Neural progenitor cell (in vitro differentiated cells): ENCODE data around the gene TFPT. TPM values are rescaled to one million over a fixed set of nuclear protein-coding genes. Genes with fewer than 3 reads are reported as not detected.

Experiments
- DNase-seq: peaks from one replicate; pipeline ENCODE4 v3.0.0-alpha.2; 2016; ENCODE audit warnings: low spot score
- H2AFZ ChIP-seq: fragments of 200-600 bp; sonication (generic); replicated peaks from 2 replicates; pipeline ENCODE4 v1.6.1; 2016; ENCODE audit warnings: antibody characterized with exemption
- H3F3A ChIP-seq: fragments of 200-600 bp; sonication (generic); 2 replicates; pipeline ENCODE4 v1.6.1; 2016; ENCODE audit warnings: antibody characterized with exemption, low read depth
- H3K27ac ChIP-seq: fragments of 200-600 bp; sonication (generic); 2 replicates; pipeline ENCODE4 v1.5.1; 2016; ENCODE audit warnings: mild to moderate bottlenecking
- H3K27me3 ChIP-seq: fragments of 200-600 bp; sonication (generic); 2 replicates; pipeline ENCODE4 v1.6.1; 2016; ENCODE audit warnings: mild to moderate bottlenecking, moderate library complexity
- H3K36me3 ChIP-seq: fragments of 200-600 bp; sonication (generic); 2 replicates; pipeline ENCODE4 v1.5.1; 2016
- H3K4me1 ChIP-seq: fragments of 200-600 bp; sonication (generic); 2 replicates; pipeline ENCODE4 v1.6.1; 2016; ENCODE audit warnings: mixed run types
- H3K4me2 ChIP-seq: fragments of 200-600 bp; sonication (generic); 2 replicates; pipeline ENCODE4 v1.6.1; 2016
- H3K4me3 ChIP-seq: fragments of 200-600 bp; sonication (generic); 2 replicates; pipeline ENCODE4 v1.5.1; 2016
- H3K79me2 ChIP-seq: fragments of 200-600 bp; sonication (generic); 2 replicates; pipeline ENCODE4 v1.6.1; 2016; ENCODE audit warnings: low read depth
- H3K9ac ChIP-seq: fragments of 200-600 bp; sonication (generic); 2 replicates; pipeline ENCODE4 v1.6.1; 2016
- H3K9me3 ChIP-seq: fragments of 200-600 bp; sonication (generic); 2 replicates; pipeline ENCODE4 v1.5.1; 2016; ENCODE audit warnings: low read depth
- H4K20me1 ChIP-seq: fragments of 200-600 bp; sonication (generic); 2 replicates; pipeline ENCODE4 v1.6.1; 2016; ENCODE audit warnings: low read depth
- H3K27ac Mint-ChIP-seq: 3 replicates; pipeline ENCODE4 v1.8.0; 2021; ENCODE audit warnings: mixed read lengths
- H3K27me3 Mint-ChIP-seq: 2 replicates; pipeline ENCODE4 v1.8.0; 2022; ENCODE audit warnings: low read depth, mild to moderate bottlenecking, inconsistent platforms, moderate library complexity, mixed read lengths; ENCODE audit not compliant: insufficient read depth
- H3K36me3 Mint-ChIP-seq: 3 replicates; pipeline ENCODE4 v1.8.0; 2021; ENCODE audit warnings: mixed read lengths
- H3K4me1 Mint-ChIP-seq: 3 replicates; pipeline ENCODE4 v1.8.0; 2021; ENCODE audit warnings: mixed read lengths
- H3K4me3 Mint-ChIP-seq: 3 replicates; pipeline ENCODE4 v1.8.0; 2021; ENCODE audit warnings: mild to moderate bottlenecking, moderate library complexity, mixed read lengths
- H3K9me3 Mint-ChIP-seq: 3 replicates; pipeline ENCODE4 v1.8.0; 2020; ENCODE audit warnings: mixed read lengths
- CTCF ChIP-seq: fragments of 200-600 bp; sonication (generic); IDR thresholded peaks from 2 replicates; pipeline ENCODE4 v1.5.1; 2017; ENCODE audit warnings: antibody characterized with exemption, mild to moderate bottlenecking
- EZH2 ChIP-seq: fragments of 200-600 bp; sonication (generic); IDR thresholded peaks from 2 replicates; pipeline ENCODE4 v1.6.1; 2017; ENCODE audit warnings: antibody characterized with exemption, mild to moderate bottlenecking, moderate library complexity
- EZH2phosphoT487 ChIP-seq: fragments of 200-600 bp; sonication (generic); IDR thresholded peaks from 2 replicates; pipeline ENCODE4 v1.6.1; 2017; ENCODE audit warnings: antibody characterized with exemption
- total RNA-seq: library from RNA; depleted of rRNA; stranded (reverse); fragments of >200 nt; gene quantifications from 2 replicates; pipeline ENCODE4 v1.2.3, GENCODE V29; 2015; ENCODE audit warnings: low replicate concordance

The TFPT gene
- total RNA-seq = 9.4 and 18.0 TPM in 2 replicates

GRCh38 chr19:54115109-54116063 is at the start of gene TFPT, which contains the start of gene PRPF31:
TSS of gene TFPT (minus strand) at chr19:54115657. CDS start at chr19:54115269, 388 bp downstream.
TSS of gene PRPF31 (plus strand) at chr19:54115754. CDS start at chr19:54118279, 2,525 bp downstream.
- Histone ChIP-seq H2AFZ (peak within 1 kb of the TSS; percentile 95), H3K27me3 (no peaks in the 10 kb centered on the region), H3F3A (peaks cover 5% of the 10 kb centered on the region), H3K27ac (no peak within 1 kb of the TSS), H3K4me3 (peak within 1 kb of the TSS; percentile 75), H4K20me1 (peaks cover 13% of the 10 kb centered on the region), H3K9ac (peak within 1 kb of the TSS; percentile 83), H3K36me3 (no peaks in the 10 kb centered on the region), H3K9me3 (no peaks in the 10 kb centered on the region), H3K79me2 (peaks cover 23% of the 10 kb centered on the region), H3K4me2 (peak within 1 kb of the TSS; percentile 90), H3K4me1 (peaks cover 5% of the 10 kb centered on the region)
- Mint-ChIP-seq H3K9me3 (no peaks in the 10 kb centered on the region), H3K27ac (peak within 1 kb of the TSS; percentile 46), H3K4me1 (peaks cover 25% of the 10 kb centered on the region), H3K4me3 (peak within 1 kb of the TSS; percentile 97), H3K27me3 (peaks cover 12% of the 10 kb centered on the region), H3K36me3 (peaks cover 16% of the 10 kb centered on the region)
- TF ChIP-seq EZH2 (no peak), CTCF (no peak), EZH2phosphoT487 (no peak)
- peak; percentile 99 for DNase-seq

GRCh38 chr19:54165222-54165621 is 49.8 kb upstream of the TFPT start:
- no peaks in the 10 kb centered on the region for H3K4me1 ChIP-seq
- H4K20me1 ChIP-seq = no peaks in the 10 kb centered on the region
- Mint-ChIP-seq H3K27ac (no peak overlapping the region), H3K36me3 (peaks cover 13% of the 10 kb centered on the region), H3K4me3 (no peak overlapping the region), H3K4me1 (peaks cover 13% of the 10 kb centered on the region), H3K27me3 (peaks cover 17% of the 10 kb centered on the region), H3K9me3 (peaks cover 30% of the 10 kb centered on the region)
- no peak overlapping the region for H3K4me2 ChIP-seq
- no peak for TF ChIP-seq EZH2phosphoT487
- TF ChIP-seq EZH2 = no peak
- no peak for TF ChIP-seq CTCF
- no peak overlapping the region for H3K9ac ChIP-seq
- no peaks in the 10 kb centered on the region for H3K9me3 ChIP-seq
- no peak overlapping the region for H3K27ac ChIP-seq
- peaks cover 12% of the 10 kb centered on the region for H3F3A ChIP-seq
- H3K79me2 ChIP-seq = no peaks in the 10 kb centered on the region
- H3K4me3 ChIP-seq = no peak overlapping the region
- H3K36me3 ChIP-seq = no peaks in the 10 kb centered on the region
- H3K27me3 ChIP-seq = peaks cover 39% of the 10 kb centered on the region
- H2AFZ ChIP-seq = no peak overlapping the region
- DNase-seq = no peak

- H3K4me2 ChIP-seq = no peak overlapping the region
- H3K4me1 ChIP-seq = no peaks in the 10 kb centered on the region
- Mint-ChIP-seq H3K4me3 (no peak overlapping the region), H3K27me3 (peaks cover 14% of the 10 kb centered on the region), H3K27ac (no peak overlapping the region), H3K4me1 (peaks cover 18% of the 10 kb centered on the region), H3K36me3 (peaks cover 13% of the 10 kb centered on the region), H3K9me3 (peaks cover 34% of the 10 kb centered on the region)
- DNase-seq = peak; percentile 71
- H4K20me1 ChIP-seq = no peaks in the 10 kb centered on the region
- no peak overlapping the region for H2AFZ ChIP-seq
- H3K9me3 ChIP-seq = no peaks in the 10 kb centered on the region
- TF ChIP-seq EZH2 = no peak
- H3F3A ChIP-seq = peaks cover 14% of the 10 kb centered on the region
- no peaks in the 10 kb centered on the region for H3K36me3 ChIP-seq
- peaks cover 39% of the 10 kb centered on the region for H3K27me3 ChIP-seq
- H3K79me2 ChIP-seq = no peaks in the 10 kb centered on the region
- no peak overlapping the region for H3K27ac ChIP-seq
- H3K4me3 ChIP-seq = no peak overlapping the region
- H3K9ac ChIP-seq = no peak overlapping the region
Measured at GRCh38 chr19:54164369-54165068, 49.1 kb upstream of the TFPT start.
